ENCODE measurements around the gene SNAP23. TPM values are rescaled to one million over a fixed set of nuclear protein-coding genes. Genes with fewer than 3 reads are reported as not detected.

The SNAP23 gene
- total RNA-seq, 1 donor, result 83.3 TPM

DNA sequence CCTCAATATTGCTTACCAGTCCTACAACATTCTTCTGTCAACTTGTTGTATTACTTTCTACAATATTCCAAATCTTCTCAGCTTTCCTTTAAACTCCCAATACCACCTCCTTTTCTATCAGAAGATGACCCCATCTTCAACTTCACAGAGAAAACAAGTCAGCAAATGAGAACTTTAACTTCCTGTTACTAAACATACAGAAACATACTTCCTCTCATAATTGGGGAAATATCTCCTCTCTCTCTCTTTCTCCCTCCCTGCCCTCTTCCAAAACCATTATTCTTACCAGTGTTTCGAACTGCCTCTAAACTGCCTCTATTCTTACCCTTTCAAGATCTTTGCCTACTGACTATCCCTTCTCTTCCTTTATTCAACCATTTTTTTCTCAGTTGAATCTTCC, 1.8 kb upstream of the SNAP23 start:
- H3K4me3 ChIP-seq (ENCODE audit: low read depth, low read length), result no peak overlapping the region
- no peak for TF ChIP-seq CTCF (IDR thresholded peaks at IDR 0.05; ENCODE audit: insufficient read depth, low read depth, low read length)
- no peak for DNase-seq (ENCODE audit: low read depth)

DNA sequence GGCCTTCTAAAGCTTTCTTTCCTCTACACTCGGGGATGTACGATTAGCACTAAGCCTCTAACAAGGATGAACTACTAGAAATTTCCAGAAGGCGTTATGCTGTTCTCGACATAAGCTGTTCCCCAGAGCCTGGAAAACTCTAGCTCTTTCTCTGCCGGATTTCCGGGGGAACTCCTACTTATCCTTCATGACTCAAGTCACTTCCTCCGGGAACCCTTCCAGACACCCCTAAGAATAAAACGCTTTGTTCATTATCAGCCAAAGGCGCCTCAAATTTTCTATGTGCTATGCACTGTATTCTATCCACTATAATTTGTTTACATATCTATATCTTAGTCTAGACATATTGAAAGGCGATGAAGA, 455 bp upstream of the SNAP23 start:
- peak; percentile 84 for DNase-seq (ENCODE audit: low read depth)
- no peak for TF ChIP-seq CTCF (IDR thresholded peaks at IDR 0.05; ENCODE audit: insufficient read depth, low read depth, low read length)
- H3K4me3 ChIP-seq (ENCODE audit: low read depth, low read length), result peak overlapping the region; percentile 98

DNA sequence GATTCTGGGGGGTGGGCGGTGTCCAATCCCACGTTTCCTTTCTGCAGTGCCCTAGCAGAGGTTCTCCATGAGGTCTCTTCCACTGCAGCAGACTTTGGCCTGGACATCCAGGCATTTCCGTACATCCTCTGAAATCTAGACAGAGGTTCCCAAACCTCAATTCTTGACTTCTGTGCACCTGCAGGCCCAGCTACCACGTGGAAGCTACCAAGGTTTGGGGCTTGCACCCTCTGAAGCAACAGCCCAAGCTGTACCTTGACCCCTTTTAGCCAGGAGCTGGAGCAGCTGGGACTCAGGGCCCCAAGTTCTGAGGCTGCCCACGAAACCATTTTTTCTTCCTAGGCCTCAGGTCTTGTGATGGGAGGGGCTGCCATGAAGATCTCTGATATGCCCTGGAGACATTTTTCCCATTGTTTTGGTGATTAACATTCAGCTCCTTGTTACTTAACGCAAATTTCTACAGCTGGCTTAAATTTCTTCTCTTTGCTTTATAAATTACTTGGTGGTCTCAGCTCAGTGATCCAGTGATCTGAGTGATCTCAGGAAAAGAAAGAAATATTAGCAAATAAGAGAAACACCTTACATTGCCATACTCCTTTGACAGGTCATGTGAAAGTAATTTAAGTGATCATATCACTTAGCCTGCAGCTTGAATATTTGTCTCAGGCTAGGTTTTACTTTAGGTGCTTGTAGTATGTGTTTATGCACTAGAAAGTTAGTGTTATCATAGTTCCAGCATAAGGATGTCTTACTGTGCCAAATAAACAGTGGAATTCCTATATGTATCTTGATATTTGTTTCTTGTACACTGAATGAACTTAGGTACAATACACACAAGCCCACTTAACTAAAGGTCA, 3.0 kb downstream of the SNAP23 start:
- TF ChIP-seq CTCF (IDR thresholded peaks at IDR 0.05; ENCODE audit: insufficient read depth, low read depth, low read length), result no peak
- DNase-seq (ENCODE audit: low read depth), result no peak

DNA sequence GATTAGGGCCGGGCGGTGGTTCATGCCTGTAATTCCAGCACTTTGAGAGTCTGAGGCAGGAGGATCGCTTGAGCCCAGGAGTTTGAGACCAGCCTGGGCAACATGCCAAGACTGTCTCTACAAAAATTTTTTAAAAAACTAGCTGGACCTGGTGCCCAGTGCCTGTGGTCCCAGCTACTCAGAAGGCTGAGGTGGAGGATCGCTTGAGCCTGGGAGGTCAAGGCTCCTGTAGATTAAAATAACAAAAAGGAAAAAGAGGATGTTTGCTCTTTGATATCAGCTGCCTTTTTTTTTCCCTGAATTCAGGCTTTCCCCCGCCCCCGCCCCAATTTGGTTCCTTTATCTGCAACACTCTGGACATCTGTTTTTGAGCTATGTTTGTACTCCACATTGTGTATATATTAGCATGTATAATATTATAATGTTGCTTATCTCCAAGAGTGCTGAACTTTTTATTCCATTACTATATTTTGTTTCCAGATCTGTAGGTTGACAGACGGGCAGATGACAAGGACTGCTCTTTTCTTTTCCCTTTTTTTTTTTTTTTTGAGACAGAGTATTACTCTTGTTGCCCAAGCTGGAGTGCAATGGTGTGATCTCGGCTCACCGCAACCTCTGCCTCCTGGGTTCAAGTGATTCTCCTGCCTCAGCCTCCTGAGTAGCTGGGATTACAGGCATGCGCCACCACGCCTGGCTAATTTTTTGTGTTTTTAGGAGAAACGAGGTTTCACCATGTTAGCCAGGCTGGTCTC, 4.6 kb downstream of the SNAP23 start:
- no peak for TF ChIP-seq CTCF (IDR thresholded peaks at IDR 0.05; ENCODE audit: insufficient read depth, low read depth, low read length)
- no peak overlapping the region for H3K4me3 ChIP-seq (ENCODE audit: low read depth, low read length)
- DNase-seq (ENCODE audit: low read depth), result peak; percentile 46

More for the DNA sequence above, 3.0 kb downstream of the SNAP23 start:
- no peak overlapping the region for H3K4me3 ChIP-seq (ENCODE audit: low read depth, low read length)

GRCh38 chr15:42502477-42502876, 7.0 kb downstream of the SNAP23 start:
- no peak for TF ChIP-seq CTCF (IDR thresholded peaks at IDR 0.05; ENCODE audit: insufficient read depth, low read depth, low read length)

DNA sequence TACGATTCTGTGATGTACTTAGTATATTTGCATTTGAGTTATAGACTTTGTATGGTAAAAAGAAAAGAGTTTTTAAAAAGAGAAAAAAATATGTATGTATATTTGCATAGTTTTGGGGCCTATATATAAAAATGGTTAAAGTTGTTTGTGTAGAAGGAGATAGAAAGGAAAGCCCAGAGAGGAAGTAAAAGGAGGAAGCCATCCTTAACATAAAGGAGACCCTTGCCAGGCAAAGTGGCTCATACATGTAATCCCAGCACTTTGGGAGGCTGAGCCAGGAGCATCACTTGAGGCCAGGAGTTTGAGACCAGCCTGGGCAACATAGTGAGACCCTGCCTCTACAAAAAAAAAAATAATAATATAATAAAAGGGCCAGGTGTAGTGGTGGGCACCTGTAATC, 8.4 kb downstream of the SNAP23 start:
- TF ChIP-seq CTCF (IDR thresholded peaks at IDR 0.05; ENCODE audit: insufficient read depth, low read depth, low read length), result no peak
- H3K4me3 ChIP-seq (ENCODE audit: low read depth, low read length), result no peak overlapping the region
- DNase-seq (ENCODE audit: low read depth), result no peak

More at GRCh38 chr15:42502477-42502876, 7.0 kb downstream of the SNAP23 start:
- H3K4me3 ChIP-seq (ENCODE audit: low read depth, low read length), result no peak overlapping the region
- no peak for DNase-seq (ENCODE audit: low read depth)
